Right hindlimb (tissue), 1 donor: ENCODE measurements around the gene RHOBTB3.
"Not testable (repeated sequence)": the region's sequence is repeated elsewhere in the genome, so short reads cannot be mapped to it uniquely, and the experiment has no call there.

Source experiments
- DNase-seq: peaks from one replicate; pipeline ENCODE4 v3.0.0-alpha.2; 2018

The RHOBTB3 gene

DNA sequence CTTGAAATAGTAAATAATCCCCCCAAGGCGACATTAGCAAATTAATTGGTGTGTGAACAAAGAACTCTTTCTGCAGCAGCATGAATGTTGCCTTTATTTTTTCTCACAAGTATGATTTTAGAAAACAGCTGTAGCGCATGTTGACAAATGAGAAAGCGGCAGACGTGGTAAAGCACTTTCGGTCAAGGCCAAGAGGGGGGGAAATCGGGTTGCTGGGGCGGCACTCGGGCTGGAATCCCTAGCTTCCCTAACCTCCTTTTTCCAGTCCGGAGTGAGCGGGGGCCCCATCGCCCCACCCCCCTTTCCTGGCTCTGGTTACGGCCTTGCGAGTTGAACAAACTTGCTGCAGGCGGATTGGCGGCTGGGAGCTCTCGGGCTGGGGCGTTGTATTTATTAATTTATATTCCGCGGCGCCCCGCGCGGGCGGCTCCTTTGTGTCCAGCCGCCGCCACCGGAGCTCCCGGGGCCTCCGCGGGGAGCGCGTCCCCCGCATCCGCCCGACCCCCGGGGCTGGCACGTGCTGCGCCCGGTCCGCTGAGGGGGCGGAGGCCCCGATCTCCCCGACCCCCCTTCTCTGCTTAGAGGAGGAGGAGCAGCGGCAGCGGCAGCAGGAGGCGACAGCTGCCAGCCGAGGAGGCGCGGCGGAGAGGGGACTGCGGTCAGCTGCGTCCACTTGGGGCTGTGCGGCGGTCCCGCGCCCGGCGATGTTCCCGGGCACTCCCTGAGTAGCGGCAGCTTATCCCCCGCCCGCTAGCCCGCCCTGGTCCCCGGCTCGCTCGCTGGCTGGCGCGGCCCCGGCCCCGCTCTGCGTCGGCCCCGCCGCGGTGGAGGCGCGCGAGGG is at the start of gene RHOBTB3:
Gene RHOBTB3 (plus strand): TSS at position 607 of the 841 bp plus-strand sequence. CDS start 347 bp downstream, outside the sequence.
- DNase-seq: peak; percentile 98

DNA sequence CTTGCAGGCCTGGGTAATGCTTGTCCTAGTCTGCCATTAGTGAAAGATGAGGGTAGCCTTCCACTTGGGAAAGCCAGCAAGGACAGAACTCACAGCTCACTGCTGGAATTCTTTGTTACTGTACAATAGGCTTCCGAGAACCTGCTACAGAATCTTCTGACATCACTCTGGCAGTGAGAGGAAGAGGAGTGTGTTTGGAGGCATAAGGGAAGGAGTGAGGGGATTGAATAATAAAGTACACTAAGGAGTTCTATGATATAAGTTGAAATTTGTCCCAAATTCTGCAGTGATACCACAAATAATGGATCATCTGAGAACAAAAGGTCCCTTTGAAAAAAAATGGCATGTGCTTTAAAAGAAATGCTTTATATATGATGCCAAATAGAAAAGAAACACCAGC is 48.2 kb upstream of the RHOBTB3 start, which contains the start of gene SPATA9:
Gene SPATA9 (minus strand): TSS at position 101 of the 400 bp plus-strand sequence. CDS start 137 bp downstream, outside the sequence.
- no peak for DNase-seq

- DNase-seq: no peak
Observed at GRCh38 chr5:95684361-95684760, 46.8 kb upstream of the RHOBTB3 start.

DNA sequence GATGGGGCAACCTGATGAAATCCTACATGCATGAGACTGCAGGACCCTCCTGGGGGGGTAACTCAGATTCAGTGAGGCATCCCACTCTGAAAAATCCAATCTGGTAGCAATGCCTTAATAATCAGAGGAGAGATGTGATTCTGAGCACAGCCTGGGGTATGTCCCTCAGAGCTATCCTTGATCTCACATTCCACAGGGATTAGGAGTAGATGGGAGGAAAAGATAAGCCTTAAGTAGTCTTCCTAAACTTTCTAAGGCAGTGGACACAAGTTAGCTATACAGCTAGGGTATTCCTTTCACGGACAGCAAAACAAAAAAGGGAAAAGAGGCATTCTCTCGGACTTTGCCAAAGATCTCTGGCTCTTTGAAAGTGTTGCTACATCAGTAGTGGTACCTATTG is 44.5 kb upstream of the RHOBTB3 start:
- no peak for DNase-seq

- DNase-seq: no peak
Observed at GRCh38 chr5:95689680-95690079, 41.5 kb upstream of the RHOBTB3 start.

- no peak for DNase-seq
Observed at GRCh38 chr5:95690333-95690732, 40.8 kb upstream of the RHOBTB3 start.

DNA sequence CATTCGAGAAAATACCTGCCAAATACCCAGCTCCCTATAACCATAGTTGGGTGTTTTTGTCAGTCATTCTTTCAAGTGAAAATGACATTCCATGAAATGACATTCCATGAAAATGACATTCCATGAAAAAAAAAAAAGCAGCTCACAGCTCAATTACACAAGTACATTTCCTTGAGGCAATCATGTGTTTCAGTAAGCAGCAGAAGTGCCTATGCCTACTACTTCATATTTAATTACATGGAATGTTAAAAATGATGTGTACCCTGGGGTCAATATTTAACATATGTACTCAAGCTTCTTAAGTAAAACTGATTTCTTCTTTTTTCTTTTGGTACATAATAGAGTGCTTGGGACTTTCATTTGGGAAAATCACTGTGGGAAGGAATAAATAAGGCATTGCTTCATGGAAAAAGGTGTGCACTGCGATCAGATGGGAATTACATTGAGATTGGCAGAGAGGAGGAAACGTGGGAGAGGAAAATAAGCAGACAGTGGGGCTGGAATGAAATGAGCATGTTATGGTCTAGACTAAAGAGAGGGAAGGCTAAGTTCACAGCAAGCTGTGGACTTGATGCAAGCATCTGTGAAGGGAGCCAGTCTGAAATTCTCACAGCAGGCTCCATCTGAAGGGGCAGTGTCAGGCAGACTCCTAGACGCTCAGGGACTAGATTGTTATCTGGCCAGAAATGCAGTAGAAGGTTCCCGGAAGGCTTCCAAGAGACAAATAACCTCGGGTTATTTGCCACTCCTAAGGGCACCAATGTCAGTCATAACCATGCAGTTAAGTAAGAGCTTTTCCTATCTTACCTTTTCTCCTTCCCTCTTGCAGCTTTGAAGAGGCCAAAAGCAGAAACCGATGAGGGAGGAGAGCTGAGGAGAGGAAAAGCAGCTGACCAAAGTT is 33.1 kb upstream of the RHOBTB3 start:
- no peak for DNase-seq

GRCh38 chr5:95699337-95699736 is 31.8 kb upstream of the RHOBTB3 start:
- no peak for DNase-seq

GRCh38 chr5:95701074-95701473 is 30.1 kb upstream of the RHOBTB3 start:
- no peak for DNase-seq

- DNase-seq: no peak
Observed at GRCh38 chr5:95704150-95704549, 27.0 kb upstream of the RHOBTB3 start.

- not testable (repeated sequence) for DNase-seq
Observed at GRCh38 chr5:95706196-95706595, 24.9 kb upstream of the RHOBTB3 start.

GRCh38 chr5:95707055-95707454 is 24.1 kb upstream of the RHOBTB3 start:
- DNase-seq: no peak

GRCh38 chr5:95707534-95708188 is 23.5 kb upstream of the RHOBTB3 start:
- not testable (repeated sequence) for DNase-seq

GRCh38 chr5:95708876-95709275 is 22.3 kb upstream of the RHOBTB3 start:
- DNase-seq: no peak

GRCh38 chr5:95709967-95710650 is 21.0 kb upstream of the RHOBTB3 start:
- DNase-seq: peak; percentile 41

GRCh38 chr5:95710651-95711500 is 20.3 kb upstream of the RHOBTB3 start:
- peak; percentile 42 for DNase-seq

- DNase-seq: no peak
Observed at GRCh38 chr5:95711501-95712346, 19.4 kb upstream of the RHOBTB3 start.

DNA sequence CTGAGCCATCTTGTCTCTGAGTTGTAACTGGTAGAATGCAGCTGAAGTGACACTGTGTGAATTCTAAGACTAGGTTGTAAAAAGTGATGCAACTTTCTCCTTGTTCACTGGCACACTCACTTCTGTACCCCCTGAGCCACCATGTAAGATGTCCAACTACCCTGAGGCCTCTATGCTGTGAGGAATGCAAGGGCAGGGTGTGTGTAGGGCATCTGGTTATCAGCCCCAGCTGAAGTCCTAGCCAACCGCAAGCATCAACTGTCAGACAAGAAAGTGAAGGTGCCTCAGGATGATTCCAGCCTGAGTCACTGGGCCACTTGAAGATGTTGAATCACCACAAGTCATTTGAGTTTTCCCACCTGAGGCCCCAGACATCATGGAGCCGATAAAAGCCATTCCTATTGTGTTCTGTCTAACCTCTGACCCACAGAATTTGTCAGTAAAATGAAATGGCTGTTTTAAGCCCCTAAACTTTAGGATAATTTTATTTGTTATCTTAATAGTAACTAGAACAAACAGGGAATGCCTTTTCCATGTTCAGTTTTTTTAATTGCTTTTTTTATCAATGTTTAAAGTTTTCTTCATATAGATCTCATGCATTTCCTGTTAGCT is 18.7 kb upstream of the RHOBTB3 start:
- no peak for DNase-seq

DNA sequence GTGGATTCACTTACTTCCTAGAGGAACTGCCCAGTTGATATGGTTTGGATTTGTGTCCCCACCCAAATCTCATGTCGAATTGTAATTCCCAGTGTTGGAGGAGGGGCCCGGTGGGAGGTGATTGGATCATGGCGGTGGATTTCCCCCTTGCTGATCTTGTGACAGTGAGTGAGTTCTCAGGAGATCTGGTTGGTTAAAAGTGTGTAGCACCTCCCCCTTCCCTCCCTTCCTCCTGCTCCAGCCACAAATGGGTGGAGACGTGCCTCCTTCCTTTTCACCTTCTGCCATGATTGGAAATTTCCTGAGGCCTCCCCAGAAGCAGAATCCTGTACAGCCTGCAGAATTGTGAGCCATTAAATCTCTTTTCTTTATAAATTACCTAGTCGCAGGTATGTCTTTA is 17.9 kb upstream of the RHOBTB3 start:
- DNase-seq: not testable (repeated sequence)
